ENCODE results near the gene BPI.

- TF ChIP-seq CTCF (IDR thresholded peaks at IDR 0.05; ENCODE audit: borderline replicate concordance, extremely low read depth, low read length, poor library complexity, severe bottlenecking) (no peak), EZH2 (IDR thresholded peaks at IDR 0.05; ENCODE audit: borderline replicate concordance, low read depth, low read length, severe bottlenecking) (no peak)
These were observed 47.0 kb upstream of the BPI start for GRCh38 chr20:38256966-38257365.

Measured in DND-41 (cell line).